Mammary microvascular endothelial cell (primary cell): ENCODE results near the gene CPT1A. TPM values are rescaled to one million over a fixed set of nuclear protein-coding genes. Genes with fewer than 3 reads are reported as not detected.

Experiments used
- total RNA-seq: library from RNA; depleted of rRNA; stranded (reverse); fragments of >200 nt; gene quantifications from 2 replicates; pipeline ENCODE4 v1.2.3, GENCODE V29; 2015

Gene CPT1A
- total RNA-seq: 27.2 and 29.8 TPM in 2 replicates

GRCh38 chr11:68841718-68842426 is at the start of gene CPT1A:
Gene CPT1A, minus strand, starts transcription at chr11:68841916. Its CDS starts 26,442 bp downstream, at chr11:68815474.

GRCh38 chr11:68751331-68751856 is 90.3 kb downstream of the CPT1A start, which contains the start of gene TESMIN:
Gene TESMIN, minus strand, starts transcription at chr11:68751520. Its CDS starts 860 bp downstream, at chr11:68750660.

Other genes with a start within 250 kb of the CPT1A start
- gene GAL, start 157.4 kb downstream of the CPT1A start, total RNA-seq: 6.8 and 9.1 TPM in 2 replicates
- gene TESMIN, start 90.4 kb downstream of the CPT1A start, total RNA-seq: 2.5 and 5.3 TPM in 2 replicates
- gene MRPL21, start 61.9 kb upstream of the CPT1A start, total RNA-seq: 59.8 and 65.5 TPM in 2 replicates
- gene IGHMBP2, start 62.0 kb upstream of the CPT1A start, total RNA-seq: 10.3 and 11.4 TPM in 2 replicates
- gene MRGPRD, start 139.1 kb upstream of the CPT1A start, total RNA-seq: not detected in 2 replicates
- gene MRGPRF, start 171.3 kb upstream of the CPT1A start, total RNA-seq: 0.07 TPM in 1 of 2 replicates, not detected in the other
- 4.6 and 6.5 TPM in 2 replicates for gene TPCN2, start 207.0 kb upstream of the CPT1A start, total RNA-seq